ENCODE results near the gene CDKN1C.
"Not testable (repeated sequence)": the region's sequence is repeated elsewhere in the genome, so short reads cannot be mapped to it uniquely, and the experiment has no call there.

Gene CDKN1C

DNA sequence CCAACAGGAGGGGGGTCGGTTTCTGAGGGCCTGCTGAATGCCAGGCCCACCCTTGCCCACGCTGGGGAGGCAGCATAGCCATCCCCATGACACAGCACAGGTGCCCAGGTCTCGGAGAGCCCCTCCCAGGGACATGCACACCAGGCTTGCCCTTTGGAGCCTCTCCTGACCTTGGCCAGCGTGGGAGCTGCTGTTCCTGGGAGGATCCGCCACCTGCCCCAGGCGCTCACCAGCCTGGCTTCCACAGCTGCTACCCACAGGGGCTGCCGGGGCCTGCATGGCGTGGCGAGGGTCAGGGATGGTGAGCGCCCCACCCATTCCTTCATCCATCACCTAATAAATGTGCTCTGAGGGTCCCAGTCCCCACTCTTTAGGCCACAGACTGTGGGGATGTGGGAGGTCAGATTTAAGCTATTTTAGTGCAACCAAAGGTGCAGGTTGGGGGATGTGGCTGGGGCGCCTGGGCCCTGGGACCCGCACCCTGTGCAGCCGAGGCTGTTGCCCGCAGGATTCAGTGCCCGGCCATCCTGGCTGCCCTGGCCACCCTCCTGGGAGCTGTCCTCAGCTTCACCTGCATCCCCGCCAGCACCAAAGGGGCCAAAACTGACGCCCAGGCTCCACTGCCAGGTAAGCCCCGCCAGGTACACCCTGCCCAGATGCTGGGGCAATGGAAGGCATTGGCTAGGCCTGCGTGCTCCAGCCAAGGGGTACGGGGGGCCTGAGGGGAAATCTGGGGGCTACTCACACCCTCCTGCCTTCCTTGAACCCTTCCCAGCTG, 30.7 kb upstream of the CDKN1C start:
- DNase-seq (ENCODE audit: low spot score in 2 of 2) (no peak), ATAC-seq (no peak)
- Mint-ChIP-seq H3K4me1 (peaks cover 19% of the 10 kb centered on the region), H3K36me3 (no peaks in the 10 kb centered on the region), H3K9me3 (no peaks in the 10 kb centered on the region), H3K4me3 (no peak overlapping the region), H3K27ac (peak overlapping the region; percentile 70)

DNA sequence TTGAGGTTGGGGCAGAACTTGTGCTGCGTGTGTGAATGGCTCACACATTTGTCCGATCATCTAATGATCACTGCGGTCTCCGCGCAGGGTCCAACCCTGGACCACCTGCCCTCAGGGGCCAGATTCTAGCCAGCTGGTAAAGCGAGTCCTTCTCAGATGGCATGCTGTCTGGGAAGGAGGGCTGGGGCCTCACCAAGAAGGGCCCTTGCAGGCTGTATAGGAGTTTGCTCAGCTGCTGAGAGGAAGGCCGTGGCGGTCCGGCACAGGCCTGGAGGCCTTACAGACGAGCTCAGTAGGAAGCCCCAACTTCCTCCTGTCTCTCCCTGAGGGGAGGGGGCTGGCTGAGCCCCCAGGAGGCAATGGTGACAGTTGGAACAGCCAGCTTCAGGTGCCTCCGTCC, 29.9 kb upstream of the CDKN1C start:
- H3K36me3 Mint-ChIP-seq, result no peaks in the 10 kb centered on the region
- H3K4me3 Mint-ChIP-seq, result no peak overlapping the region
- DNase-seq (ENCODE audit: low spot score in 2 of 2) (no peak), ATAC-seq (no peak)
- H3K4me1 Mint-ChIP-seq, result peaks cover 19% of the 10 kb centered on the region
- no peaks in the 10 kb centered on the region for H3K9me3 Mint-ChIP-seq
- no peak overlapping the region for H3K27ac Mint-ChIP-seq

DNA sequence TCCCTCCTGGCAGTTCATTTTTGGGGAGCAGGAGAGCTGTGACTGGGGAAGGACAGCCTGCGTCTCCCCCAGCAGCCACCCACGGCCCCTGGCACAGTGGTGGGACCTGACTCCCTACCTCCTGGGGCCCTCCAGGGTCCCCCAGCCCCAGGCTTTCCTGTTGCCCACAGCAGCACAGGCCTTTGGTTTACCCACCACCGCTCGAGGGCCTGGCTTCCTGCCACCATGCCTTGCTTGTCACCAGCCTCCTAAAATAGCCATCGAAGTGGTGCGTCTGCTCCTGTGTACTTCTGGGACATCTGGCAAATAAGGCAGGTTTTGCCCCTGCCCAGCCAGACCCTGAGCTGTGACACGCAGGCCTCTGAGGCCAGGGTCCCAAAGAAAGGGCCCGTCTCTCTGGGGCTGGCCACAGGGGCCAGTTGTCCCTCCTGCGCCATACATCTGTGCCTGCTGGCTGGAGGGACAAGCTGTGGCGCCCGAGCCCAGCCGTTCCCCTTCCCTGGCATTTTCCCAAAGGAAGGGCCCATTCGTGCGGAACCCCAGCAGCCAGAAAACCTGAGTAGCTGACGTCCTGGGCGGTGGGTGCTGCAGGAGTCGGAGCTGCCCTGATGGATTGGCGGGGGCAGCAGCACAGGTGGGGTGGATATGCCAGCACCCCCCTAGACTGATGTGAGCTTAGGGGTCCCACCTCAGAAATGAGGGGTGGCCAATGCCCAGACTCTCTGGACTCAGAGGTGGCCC, 29.1 kb upstream of the CDKN1C start:
- H3K36me3 Mint-ChIP-seq, result no peaks in the 10 kb centered on the region
- no peak overlapping the region for H3K27ac Mint-ChIP-seq
- H3K4me1 Mint-ChIP-seq, result peaks cover 19% of the 10 kb centered on the region
- H3K4me3 Mint-ChIP-seq, result no peak overlapping the region
- ATAC-seq (no peak), DNase-seq (ENCODE audit: low spot score in 2 of 2) (no peak)
- H3K9me3 Mint-ChIP-seq, result no peaks in the 10 kb centered on the region

DNA sequence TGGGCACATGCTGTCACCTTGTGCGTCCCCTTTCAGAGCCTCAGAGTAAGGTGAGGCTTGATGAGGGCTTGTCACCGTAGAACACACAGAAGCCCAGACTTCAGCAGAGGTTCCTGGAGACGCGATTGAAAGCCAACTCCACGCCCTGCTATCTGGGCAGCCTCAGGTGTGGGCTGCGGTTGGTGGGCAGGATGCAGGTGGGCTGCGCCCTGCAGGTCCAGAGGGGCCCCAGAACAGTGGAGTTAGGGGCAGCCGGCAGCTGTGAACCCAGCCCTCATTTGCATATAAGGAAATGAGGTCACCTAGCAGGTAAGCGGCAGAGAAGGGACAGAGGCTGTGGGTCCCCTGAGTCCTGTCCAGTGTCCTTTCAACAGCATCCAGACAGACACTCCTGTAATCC, 28.2 kb upstream of the CDKN1C start:
- DNase-seq (ENCODE audit: low spot score in 2 of 2), result no peak
- Mint-ChIP-seq H3K4me1 (peaks cover 19% of the 10 kb centered on the region), H3K4me3 (no peak overlapping the region), H3K9me3 (no peaks in the 10 kb centered on the region), H3K27ac (peak overlapping the region; percentile 40), H3K36me3 (no peaks in the 10 kb centered on the region)
- ATAC-seq, result no peak

DNA sequence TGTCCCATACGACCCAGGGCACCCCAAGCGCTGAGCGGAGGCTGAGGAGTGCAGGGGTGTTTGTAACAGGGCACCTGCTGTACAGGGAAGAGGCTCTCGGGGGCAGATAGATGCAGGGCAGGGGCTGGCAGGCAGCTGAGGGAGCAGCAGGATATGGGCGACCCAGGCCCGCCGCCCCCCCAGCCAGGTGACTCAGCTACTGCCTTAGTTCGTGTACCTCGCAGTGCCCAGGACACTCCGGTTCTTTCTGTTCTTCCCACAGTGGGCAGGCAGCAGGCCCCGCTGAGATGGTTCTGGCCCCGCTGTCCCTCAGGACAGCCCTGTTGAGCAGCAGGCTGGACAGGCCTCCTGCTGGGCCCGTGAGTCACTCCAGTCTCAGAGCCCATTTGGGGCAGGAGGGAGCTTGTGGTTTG, 27.4 kb upstream of the CDKN1C start:
- H3K36me3 Mint-ChIP-seq, result no peaks in the 10 kb centered on the region
- H3K9me3 Mint-ChIP-seq, result no peaks in the 10 kb centered on the region
- no peak overlapping the region for H3K27ac Mint-ChIP-seq
- ATAC-seq, result no peak
- H3K4me1 Mint-ChIP-seq, result peaks cover 19% of the 10 kb centered on the region
- H3K4me3 Mint-ChIP-seq, result no peak overlapping the region
- DNase-seq (ENCODE audit: low spot score in 2 of 2), result no peak

DNA sequence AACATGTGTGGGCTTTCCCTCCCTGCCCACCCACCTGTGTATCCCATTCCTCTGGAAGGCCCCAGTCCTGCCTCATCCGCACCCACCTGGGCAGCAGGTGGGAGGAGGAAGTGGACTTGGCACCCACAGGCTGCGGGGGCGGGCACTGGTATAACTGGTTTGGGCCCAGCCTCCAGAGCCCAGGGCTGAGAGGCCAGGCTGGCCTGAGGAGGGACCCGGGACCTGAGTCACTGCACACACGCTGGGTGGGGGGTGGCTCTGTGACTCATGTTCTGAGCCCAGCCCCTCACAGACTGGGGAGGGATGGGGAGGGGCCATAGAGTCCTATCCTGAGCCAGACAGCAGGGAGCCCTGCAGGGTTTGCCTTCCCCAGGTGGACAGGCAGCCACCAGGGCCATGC, 26.9 kb upstream of the CDKN1C start:
- DNase-seq (ENCODE audit: low spot score in 2 of 2), result no peak
- Mint-ChIP-seq H3K27ac (no peak overlapping the region), H3K9me3 (no peaks in the 10 kb centered on the region), H3K4me3 (no peak overlapping the region), H3K4me1 (peaks cover 19% of the 10 kb centered on the region), H3K36me3 (no peaks in the 10 kb centered on the region)
- peak; percentile 25 for ATAC-seq

DNA sequence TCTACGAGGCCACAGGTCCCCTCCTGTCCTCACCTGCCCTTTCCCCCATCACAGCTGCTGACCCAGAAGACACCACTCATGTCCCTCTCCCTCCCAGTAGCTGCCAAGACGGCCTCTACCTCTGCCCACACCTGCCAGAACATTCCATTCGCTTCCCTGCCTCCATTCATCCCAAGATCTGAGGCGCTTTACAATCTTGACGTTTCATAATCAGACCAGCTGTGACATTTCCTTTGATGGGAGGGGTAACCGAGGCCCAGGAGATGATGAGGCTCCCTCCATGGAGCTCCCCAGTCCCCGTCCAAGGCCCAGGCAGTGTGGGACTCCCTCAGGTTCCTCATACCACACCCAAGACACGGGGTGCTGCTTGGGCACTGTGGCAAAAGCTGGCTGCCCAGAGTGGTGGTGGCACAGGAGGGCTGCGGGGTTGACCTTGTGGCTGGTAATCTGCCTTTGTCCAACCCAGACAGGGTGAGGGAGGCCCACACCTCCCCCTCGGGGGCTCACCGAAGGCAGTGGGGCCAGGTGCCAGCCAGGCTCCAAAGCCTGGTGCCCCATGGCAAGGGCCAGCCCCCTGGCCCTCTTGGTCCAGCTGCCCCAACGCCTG, 26.3 kb upstream of the CDKN1C start:
- H3K9me3 Mint-ChIP-seq, result no peaks in the 10 kb centered on the region
- no peaks in the 10 kb centered on the region for H3K36me3 Mint-ChIP-seq
- H3K4me3 Mint-ChIP-seq, result no peak overlapping the region
- no peak for DNase-seq (ENCODE audit: low spot score in 2 of 2)
- peaks cover 19% of the 10 kb centered on the region for H3K4me1 Mint-ChIP-seq
- ATAC-seq, result no peak
- H3K27ac Mint-ChIP-seq, result no peak overlapping the region

DNA sequence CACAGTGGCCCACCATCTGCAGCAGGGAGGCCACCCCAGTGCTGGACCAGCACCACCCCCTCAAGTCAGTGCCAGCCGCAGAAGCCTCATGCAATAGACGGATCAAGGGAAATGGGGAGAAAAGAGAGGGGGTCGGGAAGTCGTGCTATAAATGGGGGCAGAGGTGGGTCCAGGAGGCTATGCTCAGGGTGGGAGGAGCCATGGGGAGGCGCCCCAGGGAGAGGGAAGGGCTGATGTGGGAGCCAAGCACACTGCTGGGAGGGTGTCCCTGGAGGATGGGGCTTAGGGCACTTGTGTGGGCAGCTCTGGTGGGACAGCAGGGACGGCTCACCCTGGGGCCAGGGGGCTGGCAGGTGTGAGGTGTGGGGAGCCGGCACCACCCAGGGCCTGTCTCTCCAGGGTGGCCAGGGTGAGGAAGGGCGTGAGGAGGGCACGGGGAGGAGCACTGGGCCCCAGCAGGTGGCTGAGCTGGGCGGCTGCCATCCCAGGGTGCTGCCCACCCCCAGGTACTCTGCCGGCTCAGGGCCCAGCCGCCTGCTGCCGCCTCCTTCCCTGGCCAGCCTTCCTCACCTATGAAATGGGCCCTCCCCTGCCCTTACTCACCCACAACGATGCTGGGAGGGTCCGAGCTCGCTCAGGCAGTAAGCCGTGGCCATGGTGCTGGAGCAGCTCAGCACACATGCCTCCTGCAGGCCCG, 25.7 kb upstream of the CDKN1C start:
- ATAC-seq (no peak), DNase-seq (ENCODE audit: low spot score in 2 of 2) (no peak)
- no peak overlapping the region for H3K27ac Mint-ChIP-seq
- H3K36me3 Mint-ChIP-seq, result no peaks in the 10 kb centered on the region
- no peak overlapping the region for H3K4me3 Mint-ChIP-seq
- peaks cover 19% of the 10 kb centered on the region for H3K4me1 Mint-ChIP-seq
- no peaks in the 10 kb centered on the region for H3K9me3 Mint-ChIP-seq

DNA sequence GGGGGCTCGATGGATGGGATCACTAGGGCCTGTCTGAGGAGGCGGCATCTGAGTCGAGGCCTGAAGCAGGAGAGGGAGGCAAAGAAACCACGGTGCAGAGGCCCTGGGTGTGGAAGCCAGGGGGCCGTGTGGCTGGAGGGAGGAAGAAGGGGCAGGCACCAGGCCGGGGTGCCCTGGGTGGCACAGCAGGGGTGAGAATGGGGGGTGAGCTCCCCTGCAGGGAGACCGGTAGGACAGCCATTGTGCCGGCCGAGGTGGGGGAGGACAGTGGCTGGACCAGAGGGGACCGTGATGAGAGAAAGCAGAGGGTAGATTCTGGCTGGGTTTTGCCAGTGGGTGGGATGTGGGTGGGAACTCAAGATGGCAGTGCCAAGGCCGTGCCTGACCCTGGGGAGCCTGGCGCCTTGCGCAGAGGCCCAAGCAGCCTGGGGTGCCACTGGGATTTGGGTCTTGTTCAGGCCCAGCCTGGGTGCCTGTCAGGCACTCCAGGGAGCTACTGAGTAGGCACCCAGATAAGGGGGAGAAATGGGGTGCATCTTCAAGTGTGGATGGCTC, 24.9 kb upstream of the CDKN1C start:
- no peaks in the 10 kb centered on the region for H3K36me3 Mint-ChIP-seq
- ATAC-seq, result no peak
- peaks cover 2% of the 10 kb centered on the region for H3K9me3 Mint-ChIP-seq
- H3K27ac Mint-ChIP-seq, result peak overlapping the region; percentile 32
- H3K4me1 Mint-ChIP-seq, result peaks cover 19% of the 10 kb centered on the region
- no peak overlapping the region for H3K4me3 Mint-ChIP-seq
- no peak for DNase-seq (ENCODE audit: low spot score in 2 of 2)

DNA sequence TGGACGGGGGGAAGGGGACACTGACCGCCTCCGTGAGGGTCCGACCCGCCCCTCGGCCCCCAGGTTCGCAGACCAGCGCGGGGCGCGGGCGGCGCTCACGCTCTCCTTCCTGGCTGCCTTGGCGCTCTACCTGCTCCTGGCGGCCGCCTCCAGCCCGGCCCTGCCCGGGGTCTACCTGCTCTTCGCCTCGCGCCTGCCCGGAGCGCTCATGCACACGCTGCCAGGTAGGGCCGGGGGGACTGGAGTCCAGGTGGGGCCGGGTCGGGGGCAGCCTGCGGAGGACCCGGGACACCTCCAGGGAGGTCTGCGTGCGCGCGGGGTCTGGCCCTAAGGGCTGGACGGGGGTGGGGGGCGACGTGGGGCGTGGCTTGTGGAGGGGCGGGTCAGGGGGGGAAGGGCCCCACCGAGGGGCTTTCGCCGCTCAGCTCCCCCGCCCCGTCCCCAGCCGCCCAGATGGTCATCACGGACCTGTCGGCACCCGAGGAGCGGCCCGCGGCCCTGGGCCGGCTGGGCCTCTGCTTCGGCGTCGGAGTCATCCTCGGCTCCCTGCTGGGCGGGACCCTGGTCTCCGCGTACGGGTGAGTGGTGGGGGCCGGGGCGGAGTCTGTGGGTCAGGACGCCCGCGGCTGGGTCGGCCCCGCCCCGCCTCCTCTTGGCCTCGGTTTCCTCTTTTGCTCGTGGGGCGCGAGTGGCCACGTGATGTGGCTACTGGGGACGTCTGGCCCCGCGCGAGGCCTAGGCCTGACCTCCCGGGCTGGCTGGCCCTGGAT, 23.7 kb upstream of the CDKN1C start:
- H3K4me1 Mint-ChIP-seq, result peaks cover 27% of the 10 kb centered on the region
- DNase-seq (ENCODE audit: low spot score in 2 of 2) (no peak), ATAC-seq (no peak)
- H3K36me3 Mint-ChIP-seq, result peaks cover 4% of the 10 kb centered on the region
- no peak overlapping the region for H3K27ac Mint-ChIP-seq
- no peak overlapping the region for H3K4me3 Mint-ChIP-seq
- H3K9me3 Mint-ChIP-seq, result peaks cover 7% of the 10 kb centered on the region

DNA sequence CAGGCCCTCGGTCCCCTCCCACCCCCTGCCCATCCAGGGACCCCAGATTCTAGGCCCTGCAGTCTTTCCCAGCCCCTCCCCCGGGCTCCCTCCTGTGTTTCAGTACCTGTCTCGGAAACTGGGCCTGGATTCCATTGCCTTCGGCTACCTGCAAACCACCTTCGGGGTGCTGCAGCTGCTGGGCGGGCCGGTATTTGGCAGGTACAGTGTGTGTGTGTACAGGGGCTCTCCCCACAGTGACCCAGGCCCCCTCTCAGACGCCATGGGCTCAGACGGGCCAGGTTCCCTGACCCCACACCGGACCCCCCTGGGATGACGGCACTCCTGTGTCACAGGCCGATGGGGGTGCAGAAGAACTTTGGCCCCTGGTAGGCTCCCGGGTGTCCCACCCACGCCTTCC, 22.6 kb upstream of the CDKN1C start:
- ATAC-seq (no peak), DNase-seq (ENCODE audit: low spot score in 2 of 2) (no peak)
- no peak overlapping the region for H3K4me3 Mint-ChIP-seq
- H3K27ac Mint-ChIP-seq, result no peak overlapping the region
- peaks cover 7% of the 10 kb centered on the region for H3K9me3 Mint-ChIP-seq
- peaks cover 4% of the 10 kb centered on the region for H3K36me3 Mint-ChIP-seq
- H3K4me1 Mint-ChIP-seq, result peaks cover 23% of the 10 kb centered on the region

DNA sequence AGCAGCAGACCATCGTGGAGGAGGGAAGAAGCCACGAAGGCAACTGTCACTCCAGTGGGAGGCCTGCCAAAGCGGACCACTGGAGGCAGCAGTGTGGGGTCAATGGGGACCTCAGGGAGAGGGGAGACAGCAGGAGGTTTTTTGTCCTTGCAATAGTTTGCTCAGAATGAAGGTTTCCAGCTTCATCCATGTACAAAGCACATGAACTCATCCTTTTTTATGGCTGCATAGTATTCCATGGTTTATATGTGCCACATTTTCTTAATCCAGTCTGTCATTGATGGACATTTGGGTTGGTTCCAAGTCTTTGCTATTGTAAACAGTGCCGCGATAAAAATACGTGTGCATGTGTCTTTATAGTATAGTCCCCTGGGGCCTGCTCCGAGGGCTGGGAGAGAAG, 19.7 kb upstream of the CDKN1C start:
- H3K4me3 Mint-ChIP-seq; H3K9me3 Mint-ChIP-seq; ATAC-seq; DNase-seq (ENCODE audit: low spot score in 2 of 2); H3K36me3 Mint-ChIP-seq; H3K27ac Mint-ChIP-seq: not testable (repeated sequence)
- peaks cover 24% of the 10 kb centered on the region for H3K4me1 Mint-ChIP-seq

DNA sequence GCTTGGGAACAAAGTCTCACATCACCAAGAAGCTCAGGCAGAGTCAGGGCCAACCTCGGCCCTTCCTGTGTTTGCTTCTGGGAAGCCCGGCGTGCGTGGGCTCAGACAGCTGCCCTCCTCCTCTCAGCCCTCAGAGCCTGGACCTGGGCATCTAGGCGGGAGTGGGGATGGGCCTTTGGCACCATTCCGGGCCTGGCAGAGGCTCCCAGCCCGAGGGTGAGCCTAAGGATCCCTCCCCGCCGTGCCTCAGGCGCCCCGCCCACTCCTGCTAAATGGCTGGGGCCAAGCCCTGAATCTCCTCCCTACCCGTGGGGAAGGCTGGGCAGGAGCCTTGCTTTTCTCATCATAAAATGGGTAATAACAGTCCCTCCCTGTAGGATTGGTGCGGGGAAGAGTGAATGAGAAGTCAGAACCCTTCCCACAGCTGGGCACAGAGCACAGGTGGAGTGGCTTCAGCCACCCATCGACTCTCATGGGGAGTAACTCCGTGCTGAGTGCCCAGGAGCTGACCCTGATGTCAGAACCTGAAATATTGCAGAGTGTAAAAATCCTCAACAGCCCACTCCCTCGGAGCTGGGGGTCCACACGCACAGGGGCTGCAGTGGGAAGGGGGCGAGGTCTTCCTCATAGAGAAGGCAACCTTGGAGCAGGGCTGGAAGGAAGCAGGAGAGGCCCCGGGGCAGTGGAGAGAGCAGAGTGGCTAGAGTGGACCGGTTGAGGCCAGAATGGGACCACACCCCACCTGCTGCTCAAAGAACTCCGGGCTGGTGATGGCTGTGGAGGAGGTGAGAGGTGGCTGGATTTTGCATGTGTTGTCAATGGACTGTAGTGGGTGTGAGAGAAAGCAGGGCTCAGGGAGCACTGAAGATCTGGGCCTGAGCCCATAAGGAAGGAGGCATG, 18.8 kb upstream of the CDKN1C start:
- H3K27ac Mint-ChIP-seq, result peak overlapping the region; percentile 24
- ATAC-seq, result no peak
- H3K36me3 Mint-ChIP-seq, result peaks cover 4% of the 10 kb centered on the region

DNA sequence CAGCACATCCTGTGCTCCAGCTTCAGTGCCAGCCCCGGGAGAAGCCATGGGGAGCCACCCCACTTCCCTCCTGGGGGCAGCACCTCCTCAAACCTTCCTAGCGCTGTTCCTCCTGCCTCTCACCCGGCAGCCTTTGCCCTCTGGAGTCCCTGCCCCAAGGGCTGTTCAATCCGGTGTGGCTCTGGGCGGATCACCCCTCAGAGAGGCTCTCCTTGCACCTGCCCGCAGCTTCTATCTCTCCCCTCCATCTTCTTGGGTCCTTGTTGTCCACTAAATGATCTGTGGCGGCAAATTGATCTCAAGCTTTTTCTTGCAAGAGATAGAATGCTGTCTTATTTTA, 18.1 kb upstream of the CDKN1C start:
- DNase-seq (ENCODE audit: low spot score in 2 of 2), result no peak
- Mint-ChIP-seq H3K27ac (no peak overlapping the region), H3K4me1 (peaks cover 38% of the 10 kb centered on the region), H3K9me3 (peaks cover 7% of the 10 kb centered on the region), H3K36me3 (peaks cover 4% of the 10 kb centered on the region), H3K4me3 (peak overlapping the region; percentile 61)
- no peak for ATAC-seq

More for the DNA sequence above, 18.8 kb upstream of the CDKN1C start:
- Mint-ChIP-seq H3K4me3 (peak overlapping the region; percentile 61), H3K9me3 (peaks cover 7% of the 10 kb centered on the region), H3K4me1 (peaks cover 30% of the 10 kb centered on the region)
- no peak for DNase-seq (ENCODE audit: low spot score in 2 of 2)

Data from stimulated activated effector memory CD8-positive, alpha-beta T cell treated with anti-CD3 and anti-CD28 coated beads, Interleukin-12 subunit alpha, Interleukin-12 subunit beta, amount 100 ng/mL, for 72 hours (primary cell).